Fibroblast of lung (primary cell): ENCODE measurements around the gene SH2D1B. TPM values are rescaled to one million over a fixed set of nuclear protein-coding genes. Genes with fewer than 3 reads are reported as not detected.

Source experiments
- DNase-seq, 2 donors: peaks; one replicate each; pipeline versions ENCODE4 v3.0.0 to v3.0.0-alpha.2; 2010; ENCODE audit warnings: low read depth in 2 of 2
- H2AFZ ChIP-seq: 2 replicates; pipeline ENCODE4 v1.5.1; 2012; ENCODE audit warnings: low read length, control low read depth, inconsistent platforms
- H3K27ac ChIP-seq: 2 replicates; pipeline ENCODE4 v1.5.1; 2011; ENCODE audit warnings: low read length, control low read depth; ENCODE audit not compliant: insufficient read depth
- H3K27me3 ChIP-seq: 2 replicates; pipeline ENCODE4 v1.5.1; 2011; ENCODE audit warnings: mild to moderate bottlenecking, low read length; ENCODE audit not compliant: control insufficient read depth, insufficient read depth
- H3K36me3 ChIP-seq: 2 replicates; pipeline ENCODE4 v1.5.1; 2011; ENCODE audit warnings: low read length; ENCODE audit not compliant: control insufficient read depth, insufficient read depth
- H3K4me1 ChIP-seq: 2 replicates; pipeline ENCODE4 v1.5.1; 2011; ENCODE audit warnings: low read length; ENCODE audit not compliant: control insufficient read depth, insufficient read depth; ENCODE audit errors: extremely low read depth
- H3K4me2 ChIP-seq: 2 replicates; pipeline ENCODE4 v1.5.1; 2011; ENCODE audit warnings: low read length, control low read depth; ENCODE audit not compliant: insufficient read depth; ENCODE audit errors: extremely low read depth
- H3K4me3 ChIP-seq, 4 experiments: fragments of 200-600 bp in 1 of 4; sonication (generic) in 1 of 4; replicated peaks in 1 of 4; 2 replicates each; pipeline ENCODE4 v1.5.1; 2011 to 2016; ENCODE audit warnings: low read length in 4 of 4, low read depth in 3 of 4, mild to moderate bottlenecking in 3 of 4, control low read depth in 2 of 4, inconsistent platforms in 1 of 4, mixed read lengths in 1 of 4; ENCODE audit not compliant: insufficient read depth in 1 of 4; ENCODE audit errors: control extremely low read depth in 1 of 4
- H3K79me2 ChIP-seq: 2 replicates; pipeline ENCODE4 v1.5.1; 2012; ENCODE audit warnings: mild to moderate bottlenecking, low read length, inconsistent platforms; ENCODE audit not compliant: control insufficient read depth, insufficient read depth
- H3K9ac ChIP-seq: 2 replicates; pipeline ENCODE4 v1.5.1; 2011; ENCODE audit warnings: mild to moderate bottlenecking, low read length, control low read depth; ENCODE audit not compliant: insufficient read depth
- H3K9me3 ChIP-seq: 2 replicates; pipeline ENCODE4 v1.5.1; 2012; ENCODE audit warnings: low read depth, low read length; ENCODE audit not compliant: control insufficient read depth, insufficient read depth
- H4K20me1 ChIP-seq: 2 replicates; pipeline ENCODE4 v1.5.1; 2011; ENCODE audit warnings: low read length; ENCODE audit not compliant: control insufficient read depth, insufficient read depth; ENCODE audit errors: extremely low read depth
- EZH2 ChIP-seq: IDR thresholded peaks from 2 replicates; pipeline ENCODE4 v1.5.1; 2012; ENCODE audit warnings: low read length, control low read depth, mild to moderate bottlenecking; ENCODE audit errors: missing control alignments
- polyA plus RNA-seq, 2 donors: library from polyadenylated mRNA; depleted of rRNA in 1 of 2; stranded (reverse) in 1 of 2; unstranded in 1 of 2; fragments of >200 nt; gene quantifications; 2 replicates each; pipeline ENCODE4 v1.2.1, GENCODE V29; 2011 to 2012; ENCODE audit warnings: missing spikeins in 1 of 2
- total RNA-seq: library from RNA; depleted of rRNA; stranded (reverse); fragments of >200 nt; gene quantifications from 2 replicates; pipeline ENCODE4 v1.2.1, GENCODE V29; 2014
- TF ChIP-seq, protein P1 (sequence below), 2 donors: IDR thresholded peaks in 1 of 2; conservative IDR thresholded peaks in 1 of 2; 1 replicate in 1 of 2; 2 replicates in 1 of 2; pipeline ENCODE4 v1.5.1; 2011 to 2012; ENCODE audit warnings: low read length in 2 of 2, control low read depth in 1 of 2, inconsistent platforms in 1 of 2, low read depth in 1 of 2, mild to moderate bottlenecking in 1 of 2

Gene SH2D1B
- total and polyA plus RNA-seq, 2 donors (not counting 1 experiment from before 2014, with no cell fraction given), result not detected

DNA sequence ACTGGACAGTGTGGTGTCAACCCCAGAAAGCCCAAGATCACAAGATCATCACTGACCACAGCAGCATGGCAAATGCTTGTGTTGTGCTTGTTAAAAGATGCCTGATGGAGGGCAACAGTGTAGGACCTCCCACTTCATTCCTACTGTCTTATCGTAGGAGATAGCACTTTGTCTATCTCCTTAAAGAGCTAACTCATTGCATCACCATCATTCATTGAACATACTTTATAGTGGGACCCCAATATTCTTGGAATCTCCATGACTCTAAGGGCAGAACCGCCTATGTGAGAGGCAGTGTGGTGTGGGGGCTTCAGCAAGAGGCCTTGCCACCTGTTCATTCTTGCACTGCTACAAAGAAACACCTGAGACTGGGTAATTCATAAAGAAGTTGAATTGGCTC lies 5.0 kb upstream of the SH2D1B start:
- H3K36me3 ChIP-seq, result no peaks in the 10 kb centered on the region
- H3K9me3 ChIP-seq, result no peaks in the 10 kb centered on the region
- H3K27me3 ChIP-seq, result no peaks in the 10 kb centered on the region
- H3K4me1 ChIP-seq, result no peaks in the 10 kb centered on the region
- no peak overlapping the region for H3K9ac ChIP-seq
- H3K27ac ChIP-seq, result no peak overlapping the region
- DNase-seq, result no peak
- no peaks in the 10 kb centered on the region for H3K79me2 ChIP-seq
- no peak overlapping the region for H3K4me2 ChIP-seq
- no peak for TF ChIP-seq EZH2
- TF ChIP-seq, protein P1, sequence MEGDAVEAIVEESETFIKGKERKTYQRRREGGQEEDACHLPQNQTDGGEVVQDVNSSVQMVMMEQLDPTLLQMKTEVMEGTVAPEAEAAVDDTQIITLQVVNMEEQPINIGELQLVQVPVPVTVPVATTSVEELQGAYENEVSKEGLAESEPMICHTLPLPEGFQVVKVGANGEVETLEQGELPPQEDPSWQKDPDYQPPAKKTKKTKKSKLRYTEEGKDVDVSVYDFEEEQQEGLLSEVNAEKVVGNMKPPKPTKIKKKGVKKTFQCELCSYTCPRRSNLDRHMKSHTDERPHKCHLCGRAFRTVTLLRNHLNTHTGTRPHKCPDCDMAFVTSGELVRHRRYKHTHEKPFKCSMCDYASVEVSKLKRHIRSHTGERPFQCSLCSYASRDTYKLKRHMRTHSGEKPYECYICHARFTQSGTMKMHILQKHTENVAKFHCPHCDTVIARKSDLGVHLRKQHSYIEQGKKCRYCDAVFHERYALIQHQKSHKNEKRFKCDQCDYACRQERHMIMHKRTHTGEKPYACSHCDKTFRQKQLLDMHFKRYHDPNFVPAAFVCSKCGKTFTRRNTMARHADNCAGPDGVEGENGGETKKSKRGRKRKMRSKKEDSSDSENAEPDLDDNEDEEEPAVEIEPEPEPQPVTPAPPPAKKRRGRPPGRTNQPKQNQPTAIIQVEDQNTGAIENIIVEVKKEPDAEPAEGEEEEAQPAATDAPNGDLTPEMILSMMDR (conservative IDR thresholded peaks at IDR 0.05 in 1 of 2, IDR thresholded peaks at IDR 0.05 in 1 of 2; ENCODE audit: low read depth in 1 of 2, low read length in 2 of 2), result no peak
- H3K4me3 ChIP-seq, result no peak overlapping the region
- no peak overlapping the region for H2AFZ ChIP-seq
- no peaks in the 10 kb centered on the region for H4K20me1 ChIP-seq

DNA sequence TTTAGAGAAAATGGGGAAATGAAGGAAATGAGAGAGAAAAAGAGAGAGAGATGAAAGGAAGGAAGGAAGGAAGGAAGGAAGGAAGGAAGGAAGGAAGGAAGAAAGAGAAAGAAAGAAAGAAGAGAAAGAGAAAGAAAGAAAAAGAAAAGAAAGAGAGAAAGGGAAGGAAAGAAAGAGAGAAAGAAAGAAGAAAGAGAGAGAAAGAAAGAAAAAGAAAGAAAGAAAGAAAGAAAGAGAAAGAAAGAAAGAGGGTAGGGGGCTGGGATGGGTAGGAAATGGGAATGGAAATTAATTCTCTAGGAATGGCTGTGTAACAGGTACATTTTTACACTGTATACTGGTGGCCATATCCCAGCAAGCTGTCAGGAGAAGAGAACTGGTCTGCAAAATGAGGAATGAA lies 4.3 kb upstream of the SH2D1B start:
- Histone ChIP-seq H3K4me3 (no peak overlapping the region), H3K79me2 (no peaks in the 10 kb centered on the region), H3K9me3 (no peaks in the 10 kb centered on the region), H3K9ac (no peak overlapping the region), H3K27ac (no peak overlapping the region), H3K4me1 (no peaks in the 10 kb centered on the region), H3K27me3 (no peaks in the 10 kb centered on the region), H4K20me1 (no peaks in the 10 kb centered on the region), H3K4me2 (no peak overlapping the region), H3K36me3 (no peaks in the 10 kb centered on the region), H2AFZ (no peak overlapping the region)
- TF ChIP-seq, protein P1 (conservative IDR thresholded peaks at IDR 0.05 in 1 of 2, IDR thresholded peaks at IDR 0.05 in 1 of 2; ENCODE audit: low read depth in 1 of 2, low read length in 2 of 2), result no peak
- TF ChIP-seq EZH2, result no peak
- DNase-seq, result no peak

DNA sequence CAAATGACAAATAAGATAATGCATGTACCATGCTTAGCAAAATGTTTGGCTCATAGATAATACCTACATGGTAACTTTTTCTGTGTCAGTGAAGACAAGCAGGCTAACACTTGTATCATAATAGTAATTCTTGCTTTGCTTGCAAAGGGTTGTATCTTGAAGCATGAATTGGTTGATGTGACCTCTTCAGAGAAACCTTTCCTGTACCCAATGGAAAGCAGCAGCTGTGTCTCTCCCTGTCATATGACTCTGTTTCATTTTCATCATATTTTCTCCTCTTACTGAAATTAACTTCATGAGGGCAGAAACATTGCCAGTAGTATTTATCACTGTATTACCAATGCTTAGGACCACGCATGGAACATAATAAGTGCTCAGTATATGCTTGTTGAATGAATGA lies 4.4 kb downstream of the SH2D1B start:
- no peak overlapping the region for H3K9ac ChIP-seq
- H3K4me3 ChIP-seq, result no peak overlapping the region
- no peak for DNase-seq
- no peaks in the 10 kb centered on the region for H3K79me2 ChIP-seq
- no peaks in the 10 kb centered on the region for H3K4me1 ChIP-seq
- no peaks in the 10 kb centered on the region for H3K36me3 ChIP-seq
- H3K4me2 ChIP-seq, result no peak overlapping the region
- H2AFZ ChIP-seq, result no peak overlapping the region
- H3K27me3 ChIP-seq, result no peaks in the 10 kb centered on the region
- H3K9me3 ChIP-seq, result no peaks in the 10 kb centered on the region
- no peak overlapping the region for H3K27ac ChIP-seq
- H4K20me1 ChIP-seq, result no peaks in the 10 kb centered on the region
- TF ChIP-seq EZH2, result no peak
- TF ChIP-seq, protein P1 (conservative IDR thresholded peaks at IDR 0.05 in 1 of 2, IDR thresholded peaks at IDR 0.05 in 1 of 2; ENCODE audit: low read depth in 1 of 2, low read length in 2 of 2), result no peak
